RWPE1 (cell line): ENCODE data around the gene PTP4A2.

Experiments used
- CTCF ChIA-PET: fragments of 350-600 bp; sonication (Branson Sonifier 250); formaldehyde crosslinking; extraction: SDS; loops from one replicate; lab custom pipeline; 2021; lab: Yijun Ruan, JAX
- POLR2A ChIA-PET: fragments of 400-600 bp; formaldehyde crosslinking; extraction: SDS; loops from one replicate; lab custom pipeline; 2020; ENCODE audit warnings: antibody characterized with exemption; ENCODE audit not compliant: low non-redundant PET; lab: Yijun Ruan, JAX
- DNase-seq: peaks from one replicate; pipeline ENCODE4 v3.0.0; 2012; ENCODE audit warnings: low spot score
- H3K27ac ChIP-seq: fragments of 450-650 bp; 2 replicates; pipeline ENCODE4 v1.5.1; 2017
- TF ChIP-seq, protein P1 (sequence below): fragments of 450-650 bp; conservative IDR thresholded peaks from 2 replicates; pipeline ENCODE4 v1.5.1; 2017; ENCODE audit warnings: low read depth, mild to moderate bottlenecking

The PTP4A2 gene

DNA sequence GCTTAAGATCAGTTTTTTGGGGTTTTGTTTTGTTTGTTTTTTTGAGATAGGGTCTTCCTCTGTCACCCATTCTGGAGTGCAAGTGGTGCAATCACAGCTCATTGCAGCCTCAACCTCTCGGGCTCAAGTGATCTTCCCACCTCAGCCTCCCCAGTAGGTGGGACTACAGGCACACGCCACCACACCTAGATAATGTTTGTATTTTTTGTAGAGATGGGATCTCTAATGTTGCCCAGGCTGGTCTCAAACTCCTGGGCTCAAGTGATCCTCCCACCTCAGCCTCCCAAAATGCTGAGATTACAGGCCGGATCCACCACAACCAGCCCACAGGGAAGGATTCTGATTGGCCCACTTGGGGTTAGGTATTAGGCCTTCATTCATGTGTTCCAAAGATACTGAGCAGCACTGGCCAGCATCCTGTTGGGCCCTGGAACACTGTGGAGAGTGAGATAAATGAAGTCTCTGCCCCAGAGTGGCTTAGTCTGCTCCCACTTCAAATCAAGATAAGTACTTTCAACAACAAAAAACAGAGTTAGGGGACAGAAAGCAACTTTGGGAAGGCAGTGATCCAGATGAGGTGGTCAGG lies 54.7 kb downstream of the PTP4A2 start:
- TF ChIP-seq, protein P1, sequence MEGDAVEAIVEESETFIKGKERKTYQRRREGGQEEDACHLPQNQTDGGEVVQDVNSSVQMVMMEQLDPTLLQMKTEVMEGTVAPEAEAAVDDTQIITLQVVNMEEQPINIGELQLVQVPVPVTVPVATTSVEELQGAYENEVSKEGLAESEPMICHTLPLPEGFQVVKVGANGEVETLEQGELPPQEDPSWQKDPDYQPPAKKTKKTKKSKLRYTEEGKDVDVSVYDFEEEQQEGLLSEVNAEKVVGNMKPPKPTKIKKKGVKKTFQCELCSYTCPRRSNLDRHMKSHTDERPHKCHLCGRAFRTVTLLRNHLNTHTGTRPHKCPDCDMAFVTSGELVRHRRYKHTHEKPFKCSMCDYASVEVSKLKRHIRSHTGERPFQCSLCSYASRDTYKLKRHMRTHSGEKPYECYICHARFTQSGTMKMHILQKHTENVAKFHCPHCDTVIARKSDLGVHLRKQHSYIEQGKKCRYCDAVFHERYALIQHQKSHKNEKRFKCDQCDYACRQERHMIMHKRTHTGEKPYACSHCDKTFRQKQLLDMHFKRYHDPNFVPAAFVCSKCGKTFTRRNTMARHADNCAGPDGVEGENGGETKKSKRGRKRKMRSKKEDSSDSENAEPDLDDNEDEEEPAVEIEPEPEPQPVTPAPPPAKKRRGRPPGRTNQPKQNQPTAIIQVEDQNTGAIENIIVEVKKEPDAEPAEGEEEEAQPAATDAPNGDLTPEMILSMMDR: no peak
- ChIA-PET CTCF (no interaction called here), POLR2A (no interaction called here)
- no peak for DNase-seq
- H3K27ac ChIP-seq: no peak overlapping the region

DNA sequence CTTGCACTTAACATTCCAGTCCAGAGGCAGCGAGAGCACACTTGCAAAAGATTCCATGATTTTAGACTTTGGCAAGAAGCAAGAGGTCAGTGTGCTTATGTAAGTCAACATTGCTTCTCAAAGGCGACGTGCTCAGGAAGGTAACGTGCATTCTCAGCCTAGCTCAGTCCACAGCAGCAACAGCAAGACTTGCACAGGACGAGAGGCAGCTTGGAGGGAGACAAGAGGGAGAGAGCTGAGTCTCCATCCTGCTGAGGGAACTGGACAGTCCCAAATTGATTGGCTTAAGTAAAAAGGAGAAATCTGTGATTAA lies 56.5 kb downstream of the PTP4A2 start:
- ChIA-PET POLR2A (no interaction called here), CTCF (no interaction called here)

DNA sequence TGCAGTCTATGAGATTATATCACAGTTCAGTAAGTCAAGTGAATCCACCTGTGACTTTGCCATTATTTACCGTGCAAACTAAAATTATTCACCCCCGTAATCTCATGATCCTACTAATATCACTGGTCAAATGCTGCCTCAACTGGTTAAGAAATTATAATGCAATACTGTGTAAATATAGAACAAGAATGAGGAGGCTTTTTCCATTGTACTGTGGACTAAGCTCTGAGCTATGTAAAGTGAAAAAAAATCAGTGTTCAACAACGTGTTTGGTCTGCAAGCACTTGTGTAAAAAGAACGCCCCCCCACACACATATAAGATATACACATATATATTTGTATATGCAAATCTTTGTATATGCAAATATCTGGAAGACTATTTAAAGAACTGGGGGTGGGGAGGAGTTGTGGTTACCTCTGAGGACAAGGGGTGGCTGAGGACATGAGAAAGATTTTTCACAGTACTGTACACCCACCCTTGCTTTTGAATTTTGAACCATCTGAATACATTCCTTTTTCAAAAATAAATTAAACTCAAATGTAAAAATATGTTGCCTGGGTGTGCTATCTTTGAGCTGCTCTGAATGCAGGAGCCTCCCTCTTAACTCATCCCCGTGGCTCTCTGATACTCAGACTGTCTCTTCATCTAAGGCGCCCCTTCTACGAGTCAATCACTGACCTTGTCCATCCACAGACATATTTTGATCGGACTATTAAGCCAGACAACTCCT lies 57.0 kb downstream of the PTP4A2 start:
- H3K27ac ChIP-seq: no peak overlapping the region
- ChIA-PET POLR2A (no interaction called here), CTCF (interaction anchor here (0.6 kb wide), 1 partner anchor 28 kb away, joined by 3 read pairs; no protein-coding TSS in a partner anchor)
- TF ChIP-seq, protein P1: no peak
- no peak for DNase-seq

More for the DNA sequence above, 56.5 kb downstream of the PTP4A2 start:
- no peak for DNase-seq
- TF ChIP-seq, protein P1: no peak
- H3K27ac ChIP-seq: no peak overlapping the region

DNA sequence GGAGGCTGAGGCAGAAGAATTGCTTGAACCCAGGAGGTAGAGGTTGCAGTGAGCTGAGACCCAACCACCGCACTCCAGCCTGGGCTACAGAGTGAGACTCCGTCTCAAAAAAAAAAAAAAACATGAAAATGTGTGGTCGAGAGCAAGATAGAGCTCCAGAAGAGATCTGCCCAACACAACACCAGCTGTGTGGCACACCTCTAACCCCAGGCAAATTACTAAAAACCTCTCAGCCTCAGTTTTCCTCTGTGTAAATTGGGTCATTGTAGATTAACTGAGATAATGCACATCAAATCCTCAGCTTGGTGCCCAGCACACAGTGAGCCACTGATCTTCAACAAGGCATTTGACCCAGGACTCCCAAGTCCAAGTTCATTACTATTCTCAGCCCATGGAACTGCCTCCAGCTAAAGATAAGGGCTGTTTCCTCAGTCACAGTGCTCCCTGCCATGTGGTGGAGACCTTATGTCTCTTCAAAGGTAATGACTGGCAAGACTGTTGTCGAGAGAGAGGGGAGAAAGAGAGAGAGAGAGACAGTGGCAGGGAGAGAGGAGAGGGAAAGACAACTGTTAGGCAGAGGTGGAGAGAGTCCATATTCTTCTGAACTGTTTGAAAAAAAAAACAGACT lies 58.1 kb downstream of the PTP4A2 start:
- ChIA-PET CTCF (interaction anchor here (0.6 kb wide), 1 partner anchor 29 kb away, joined by 3 read pairs; no protein-coding TSS in a partner anchor), POLR2A (no interaction called here)
- H3K27ac ChIP-seq: no peak overlapping the region

DNA sequence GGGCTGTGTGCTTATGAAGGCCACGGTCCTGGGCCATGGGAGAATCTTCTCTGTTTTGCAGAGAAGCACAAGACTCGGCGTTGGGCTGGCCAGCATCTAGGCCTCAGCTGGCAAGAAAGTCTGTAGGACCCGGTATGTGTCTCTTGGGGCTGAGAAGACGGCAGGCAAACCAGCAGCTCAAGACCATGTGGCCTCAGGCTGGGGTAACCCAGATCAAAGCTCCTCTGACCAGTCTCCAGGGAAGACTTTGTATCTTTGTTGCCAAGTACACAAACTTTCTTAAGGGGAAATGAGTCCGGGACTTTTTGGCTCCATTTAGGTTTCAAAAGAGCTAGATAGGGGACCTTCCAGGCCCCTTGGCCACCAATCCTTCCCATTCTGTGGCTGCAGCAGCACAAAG lies 60.1 kb downstream of the PTP4A2 start:
- ChIA-PET POLR2A (no interaction called here), CTCF (no interaction called here)
- DNase-seq: no peak
- TF ChIP-seq, protein P1: no peak
- H3K27ac ChIP-seq: no peak overlapping the region

More for the DNA sequence above, 58.1 kb downstream of the PTP4A2 start:
- no peak for DNase-seq
- TF ChIP-seq, protein P1: no peak

DNA sequence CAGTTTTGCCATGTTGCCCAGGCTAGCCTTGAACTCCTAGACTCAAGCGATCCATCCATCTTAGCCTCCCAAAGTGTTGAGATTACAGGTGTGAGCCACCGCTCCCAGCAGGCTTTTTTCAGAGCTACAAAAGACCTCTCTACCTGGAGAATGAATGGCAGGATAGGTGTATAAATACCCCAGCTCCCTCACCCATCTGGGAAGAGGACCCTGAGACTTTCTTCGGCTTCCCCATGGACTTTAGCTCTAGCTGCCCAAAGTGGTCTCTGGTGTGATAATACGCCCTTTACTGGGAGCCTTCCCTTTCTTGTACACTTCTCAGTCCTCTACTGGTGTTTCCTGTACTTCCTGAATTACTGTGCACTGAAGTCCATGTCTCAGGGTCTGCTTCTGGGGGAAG lies 60.6 kb downstream of the PTP4A2 start:
- DNase-seq: no peak
- H3K27ac ChIP-seq: no peak overlapping the region
- TF ChIP-seq, protein P1: no peak
- ChIA-PET POLR2A (no interaction called here), CTCF (interaction anchor here (0.6 kb wide), 1 partner anchor 230 kb away, joined by 5 read pairs; no protein-coding TSS in a partner anchor)
